Measurements from ENCODE around the gene ZNF620. TPM values are rescaled to one million over a fixed set of nuclear protein-coding genes. Genes with fewer than 3 reads are reported as not detected.

The ZNF620 gene
- total RNA-seq, 1 experiment from 2014 or later, result 2.5 TPM

- H4K20me1 ChIP-seq (ENCODE audit: low read length), result no peaks in the 10 kb centered on the region
- no peaks in the 10 kb centered on the region for H3K4me1 ChIP-seq (ENCODE audit: insufficient read depth, low read length)
- no peaks in the 10 kb centered on the region for H3K27me3 ChIP-seq (ENCODE audit: low read length)
- no peaks in the 10 kb centered on the region for H3K9me2 ChIP-seq (replicated peaks; ENCODE audit: low read length)
- ATAC-seq, result no peak
- ChIA-PET POLR2A (ENCODE audit: unreplicated experiment) (interaction anchor here (0.6 kb wide), 1 partner anchor 32 kb away, joined by 5 read pairs; no protein-coding TSS in a partner anchor), CTCF (no interaction called here)
- H3K79me2 ChIP-seq (ENCODE audit: low read length), result no peaks in the 10 kb centered on the region
- no peak for DNase-seq
- no peak for TF ChIP-seq EZH2 (IDR thresholded peaks at IDR 0.05; ENCODE audit: low read length, unreplicated experiment)
- TF ChIP-seq EZH2phosphoT487 (IDR thresholded peaks at IDR 0.05; ENCODE audit: borderline replicate concordance, low read length), result no peak
- TF ChIP-seq CTCF (conservative IDR thresholded peaks at IDR 0.05; ENCODE audit: low read depth, low read length), result no peak
- no peak overlapping the region for H3K27ac ChIP-seq (ENCODE audit: low read length)
- H3K4me2 ChIP-seq (ENCODE audit: low read length), result no peak overlapping the region
- BruUV-seq (replicated peaks), result no TSS peak
- H2AFZ ChIP-seq (ENCODE audit: low read length), result no peak overlapping the region
- H3K36me3 ChIP-seq (ENCODE audit: low read depth, low read length), result no peaks in the 10 kb centered on the region
- H3K9ac ChIP-seq (ENCODE audit: low read length), result no peak overlapping the region
- intact Hi-C loops (cut with micrococcal nuclease), result no loop called here
- no peaks in the 10 kb centered on the region for H3F3A ChIP-seq (ENCODE audit: low read length, unreplicated experiment)
- H3K4me3 ChIP-seq (ENCODE audit: low read length), result no peak overlapping the region
- H3K9me3 ChIP-seq (ENCODE audit: low read length), result no peaks in the 10 kb centered on the region
Measured at GRCh38 chr3:40497288-40497687, 8.6 kb upstream of the ZNF620 start.

- Histone ChIP-seq H3K4me3 (ENCODE audit: low read length) (no peak overlapping the region), H3F3A (ENCODE audit: low read length, unreplicated experiment) (no peaks in the 10 kb centered on the region), H3K9ac (ENCODE audit: low read length) (no peak overlapping the region), H3K36me3 (ENCODE audit: low read depth, low read length) (no peaks in the 10 kb centered on the region), H3K27me3 (ENCODE audit: low read length) (no peaks in the 10 kb centered on the region), H3K9me2 (replicated peaks; ENCODE audit: low read length) (no peaks in the 10 kb centered on the region), H3K4me1 (ENCODE audit: insufficient read depth, low read length) (peaks cover 9% of the 10 kb centered on the region), H3K27ac (ENCODE audit: low read length) (no peak overlapping the region), H2AFZ (ENCODE audit: low read length) (no peak overlapping the region), H3K4me2 (ENCODE audit: low read length) (no peak overlapping the region), H3K9me3 (ENCODE audit: low read length) (no peaks in the 10 kb centered on the region), H4K20me1 (ENCODE audit: low read length) (no peaks in the 10 kb centered on the region), H3K79me2 (ENCODE audit: low read length) (no peaks in the 10 kb centered on the region)
- intact Hi-C loops (cut with micrococcal nuclease), result no loop called here
- ChIA-PET CTCF (no interaction called here), POLR2A (ENCODE audit: unreplicated experiment) (interaction anchor here (0.6 kb wide), 1 partner anchor 24 kb away, joined by 5 read pairs; no protein-coding TSS in a partner anchor)
- no peak for TF ChIP-seq EZH2phosphoT487 (IDR thresholded peaks at IDR 0.05; ENCODE audit: borderline replicate concordance, low read length)
- no peak for TF ChIP-seq CTCF (conservative IDR thresholded peaks at IDR 0.05; ENCODE audit: low read depth, low read length)
- no peak for TF ChIP-seq EZH2 (IDR thresholded peaks at IDR 0.05; ENCODE audit: low read length, unreplicated experiment)
- ATAC-seq (no peak), DNase-seq (no peak)
- no TSS peak for BruUV-seq (replicated peaks)
Measured at GRCh38 chr3:40499952-40500351, 5.9 kb upstream of the ZNF620 start.

- Histone ChIP-seq H3K9ac (ENCODE audit: low read length) (no peak overlapping the region), H3K4me2 (ENCODE audit: low read length) (no peak overlapping the region), H3K9me2 (replicated peaks; ENCODE audit: low read length) (no peaks in the 10 kb centered on the region), H3K79me2 (ENCODE audit: low read length) (no peaks in the 10 kb centered on the region), H3K27me3 (ENCODE audit: low read length) (no peaks in the 10 kb centered on the region), H3K9me3 (ENCODE audit: low read length) (no peaks in the 10 kb centered on the region), H3K4me3 (ENCODE audit: low read length) (no peak overlapping the region), H3F3A (ENCODE audit: low read length, unreplicated experiment) (no peaks in the 10 kb centered on the region), H2AFZ (ENCODE audit: low read length) (no peak overlapping the region), H3K4me1 (ENCODE audit: insufficient read depth, low read length) (peaks cover 24% of the 10 kb centered on the region), H4K20me1 (ENCODE audit: low read length) (no peaks in the 10 kb centered on the region), H3K36me3 (ENCODE audit: low read depth, low read length) (no peaks in the 10 kb centered on the region), H3K27ac (ENCODE audit: low read length) (no peak overlapping the region)
- TF ChIP-seq EZH2 (IDR thresholded peaks at IDR 0.05; ENCODE audit: low read length, unreplicated experiment) (no peak), CTCF (conservative IDR thresholded peaks at IDR 0.05; ENCODE audit: low read depth, low read length) (no peak), EZH2phosphoT487 (IDR thresholded peaks at IDR 0.05; ENCODE audit: borderline replicate concordance, low read length) (no peak)
- no TSS peak for BruUV-seq (replicated peaks)
- intact Hi-C loops (cut with micrococcal nuclease), result no loop called here
- ATAC-seq, result no peak
- DNase-seq, result no peak
- ChIA-PET POLR2A (ENCODE audit: unreplicated experiment) (no interaction called here), CTCF (no interaction called here)
Measured at GRCh38 chr3:40502034-40502433, 3.8 kb upstream of the ZNF620 start.
